NCI-H2196 (cell line): ENCODE data around the gene HERC4.

Experiments
- DNase-seq: peaks from one replicate; lab custom pipeline; 2025; ENCODE audit not compliant: unreplicated experiment; lab: John Stamatoyannopoulos, UW

Gene HERC4, protein sequence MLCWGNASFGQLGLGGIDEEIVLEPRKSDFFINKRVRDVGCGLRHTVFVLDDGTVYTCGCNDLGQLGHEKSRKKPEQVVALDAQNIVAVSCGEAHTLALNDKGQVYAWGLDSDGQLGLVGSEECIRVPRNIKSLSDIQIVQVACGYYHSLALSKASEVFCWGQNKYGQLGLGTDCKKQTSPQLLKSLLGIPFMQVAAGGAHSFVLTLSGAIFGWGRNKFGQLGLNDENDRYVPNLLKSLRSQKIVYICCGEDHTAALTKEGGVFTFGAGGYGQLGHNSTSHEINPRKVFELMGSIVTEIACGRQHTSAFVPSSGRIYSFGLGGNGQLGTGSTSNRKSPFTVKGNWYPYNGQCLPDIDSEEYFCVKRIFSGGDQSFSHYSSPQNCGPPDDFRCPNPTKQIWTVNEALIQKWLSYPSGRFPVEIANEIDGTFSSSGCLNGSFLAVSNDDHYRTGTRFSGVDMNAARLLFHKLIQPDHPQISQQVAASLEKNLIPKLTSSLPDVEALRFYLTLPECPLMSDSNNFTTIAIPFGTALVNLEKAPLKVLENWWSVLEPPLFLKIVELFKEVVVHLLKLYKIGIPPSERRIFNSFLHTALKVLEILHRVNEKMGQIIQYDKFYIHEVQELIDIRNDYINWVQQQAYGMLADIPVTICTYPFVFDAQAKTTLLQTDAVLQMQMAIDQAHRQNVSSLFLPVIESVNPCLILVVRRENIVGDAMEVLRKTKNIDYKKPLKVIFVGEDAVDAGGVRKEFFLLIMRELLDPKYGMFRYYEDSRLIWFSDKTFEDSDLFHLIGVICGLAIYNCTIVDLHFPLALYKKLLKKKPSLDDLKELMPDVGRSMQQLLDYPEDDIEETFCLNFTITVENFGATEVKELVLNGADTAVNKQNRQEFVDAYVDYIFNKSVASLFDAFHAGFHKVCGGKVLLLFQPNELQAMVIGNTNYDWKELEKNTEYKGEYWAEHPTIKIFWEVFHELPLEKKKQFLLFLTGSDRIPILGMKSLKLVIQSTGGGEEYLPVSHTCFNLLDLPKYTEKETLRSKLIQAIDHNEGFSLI

DNA sequence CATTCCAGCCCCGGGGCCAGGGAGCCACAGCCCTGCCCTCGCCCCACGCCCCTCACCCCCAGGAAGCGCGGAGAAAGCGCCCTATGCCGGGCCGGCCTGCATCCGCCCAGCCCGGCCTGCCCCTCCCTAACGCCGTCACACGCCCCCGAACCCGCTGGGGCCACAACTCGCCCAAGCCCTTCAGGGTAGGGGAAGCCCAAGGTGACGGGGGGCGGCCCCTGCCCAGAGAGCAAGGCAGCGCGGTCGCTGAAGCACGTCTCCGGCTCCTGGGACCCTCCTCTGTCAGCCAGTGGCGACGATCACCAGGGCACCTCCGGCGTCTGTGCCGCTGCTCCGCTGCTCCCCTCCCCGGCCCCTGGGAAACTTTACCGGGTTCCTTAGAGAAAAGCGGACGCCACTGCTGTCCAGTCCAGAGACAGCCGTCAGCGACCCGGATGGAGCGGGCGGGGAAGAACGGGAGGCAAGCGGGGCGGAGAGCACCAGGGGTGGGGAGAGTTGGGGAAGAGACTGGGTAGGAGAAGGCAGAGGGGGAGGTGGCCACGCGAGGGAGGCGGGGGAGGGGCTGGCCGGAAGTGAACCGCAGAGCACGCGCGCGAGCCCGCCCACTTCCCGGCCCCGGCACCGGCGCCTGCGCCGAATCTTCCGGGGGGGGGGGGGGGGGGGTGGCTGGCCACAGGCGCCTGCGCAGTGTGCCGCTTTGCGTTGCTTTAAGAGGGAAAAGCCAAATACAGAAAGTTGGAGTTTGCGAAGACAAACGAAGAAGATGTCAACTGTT, at the start of gene HERC4:
TSS of gene HERC4 (minus strand) at position 509 of the 775 bp plus-strand sequence. CDS start 2,175 bp downstream, outside the sequence.
- DNase-seq, result peak; percentile 73

GRCh38 chr10:68124718-68125117, 49.6 kb upstream of the HERC4 start:
- DNase-seq, result no peak

GRCh38 chr10:68121852-68122251, 46.8 kb upstream of the HERC4 start:
- DNase-seq, result no peak

- DNase-seq, result no peak
Measured at GRCh38 chr10:68121020-68121743, 46.1 kb upstream of the HERC4 start.

DNA sequence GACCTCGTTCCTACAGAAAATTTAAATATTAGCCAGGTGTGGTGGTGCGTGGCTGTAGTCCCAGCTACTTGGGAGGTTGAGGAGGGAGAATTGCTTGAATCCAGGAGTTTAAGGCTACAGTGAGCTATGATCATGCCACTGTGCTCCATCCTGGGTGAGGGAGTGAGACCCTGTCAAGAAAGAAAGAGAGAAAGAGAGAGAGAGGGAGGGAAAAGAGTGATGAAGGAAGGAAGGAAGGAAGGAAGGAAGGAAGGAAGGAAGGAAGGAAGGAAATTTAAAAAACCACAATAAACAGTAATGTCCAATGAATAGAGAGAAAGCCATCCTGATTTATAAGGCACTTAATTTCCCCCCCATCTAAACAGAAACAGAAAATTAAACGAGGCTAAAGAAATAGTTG, 43.6 kb upstream of the HERC4 start:
- DNase-seq, result no peak

- DNase-seq, result no peak
Measured at GRCh38 chr10:68112837-68113236, 37.8 kb upstream of the HERC4 start.

GRCh38 chr10:68111584-68111983, 36.5 kb upstream of the HERC4 start:
- DNase-seq, result no peak

- DNase-seq, result no peak
Measured at GRCh38 chr10:68110027-68110426, 34.9 kb upstream of the HERC4 start.

DNA sequence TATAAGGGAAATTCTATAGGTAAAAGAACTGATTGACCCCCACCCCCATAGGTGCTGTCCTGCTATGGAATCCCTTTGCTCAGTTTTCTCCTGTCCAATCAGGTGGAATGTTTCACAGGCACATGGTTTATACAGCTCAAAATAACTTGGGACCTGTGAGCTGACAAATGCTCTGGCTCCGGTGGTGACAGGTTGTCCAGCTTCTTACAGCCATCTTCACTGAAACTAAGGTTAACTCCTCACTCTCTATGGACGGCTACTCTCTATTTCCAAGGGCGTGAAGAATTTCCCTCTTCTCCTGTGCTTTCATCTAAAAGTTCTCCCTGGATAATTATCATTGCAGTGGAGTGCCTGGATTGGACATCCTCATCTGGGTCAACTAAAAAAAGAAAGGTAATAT, 34.2 kb upstream of the HERC4 start, which contains the start of gene MYPN:
TSS of gene MYPN (plus strand) at position 158 of the 400 bp plus-strand sequence. CDS start 11,951 bp downstream, outside the sequence.
- DNase-seq, result no peak

DNA sequence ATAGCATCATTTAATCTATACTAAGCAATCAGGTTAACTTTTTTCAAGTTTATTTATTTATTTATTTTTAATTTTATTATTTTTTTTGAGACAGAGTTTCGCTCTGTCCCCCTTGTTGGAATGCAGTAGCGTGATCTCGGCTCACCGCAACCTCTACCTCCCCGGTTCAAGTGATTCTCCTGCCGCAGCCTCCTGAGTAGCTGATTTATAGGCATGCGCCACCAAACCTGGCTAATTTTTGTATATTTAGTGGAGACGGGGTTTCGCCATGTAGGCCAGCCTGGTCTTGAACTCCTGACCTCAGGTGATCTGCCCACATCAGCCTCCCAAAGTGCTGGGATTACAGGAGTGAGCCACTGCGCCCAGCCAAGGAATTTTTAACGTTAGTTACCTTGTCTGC, 33.6 kb upstream of the HERC4 start:
- no peak for DNase-seq

GRCh38 chr10:68108051-68108450, 33.0 kb upstream of the HERC4 start:
- no peak for DNase-seq

DNA sequence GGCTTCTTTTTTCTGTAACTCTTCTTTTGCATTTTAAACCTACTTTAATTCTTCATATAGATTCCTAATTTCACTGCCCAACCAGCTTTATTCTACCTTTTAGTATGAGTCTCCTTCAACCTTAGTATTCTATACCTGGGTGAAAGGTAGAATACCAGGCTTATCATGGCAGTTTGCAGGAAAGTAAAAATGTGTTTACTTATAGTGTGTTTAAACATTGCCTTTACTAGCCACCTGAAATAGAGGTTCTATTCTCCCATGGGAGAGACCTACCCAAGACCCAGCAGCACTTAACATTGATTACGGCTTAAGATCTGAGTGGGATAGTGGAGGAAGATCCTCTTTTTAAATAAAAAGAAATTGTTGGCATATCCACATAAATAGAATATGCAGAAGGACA, 32.6 kb upstream of the HERC4 start:
- DNase-seq, result no peak

DNA sequence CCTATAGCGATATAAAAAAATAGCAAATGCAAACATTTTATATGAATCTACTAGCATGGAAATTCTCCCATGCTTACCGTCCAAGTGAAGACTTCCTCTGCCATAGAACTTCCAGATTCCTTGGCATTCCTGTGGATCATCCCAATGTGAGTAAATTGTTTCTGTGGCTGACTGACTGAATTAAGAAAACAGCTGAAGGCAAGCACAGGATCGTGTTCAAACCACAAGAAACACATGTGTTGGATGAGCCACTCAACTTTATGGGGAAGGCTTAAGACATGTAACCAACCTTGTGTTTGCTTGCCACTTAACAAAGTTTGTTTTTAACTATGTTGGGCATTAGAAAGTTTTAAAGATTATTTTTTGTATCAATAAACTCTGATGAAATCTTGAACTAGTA, 31.6 kb upstream of the HERC4 start:
- DNase-seq, result no peak

- no peak for DNase-seq
Measured at GRCh38 chr10:68105820-68106219, 30.7 kb upstream of the HERC4 start.

DNA sequence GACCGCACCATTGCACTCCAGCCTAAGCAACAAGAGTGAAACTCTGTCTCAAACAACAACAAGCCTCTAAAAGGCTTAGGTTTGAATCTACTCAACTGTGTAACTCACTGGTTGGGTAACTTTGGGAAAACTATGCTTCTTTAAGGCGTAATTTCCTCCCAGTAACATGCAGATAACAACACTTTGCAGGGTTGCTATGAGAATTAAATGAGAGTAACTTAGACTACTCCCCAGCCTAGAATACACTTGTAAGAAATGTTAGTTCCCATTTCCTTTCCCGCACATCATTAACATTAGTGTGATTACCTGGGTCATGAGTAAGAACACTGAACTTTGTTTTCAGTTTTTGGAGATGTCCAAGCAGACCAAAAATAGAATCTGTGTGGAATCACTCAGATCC, 28.8 kb upstream of the HERC4 start:
- DNase-seq, result no peak

GRCh38 chr10:68103261-68103878, 28.3 kb upstream of the HERC4 start:
- DNase-seq, result no peak

- DNase-seq, result no peak
Measured at GRCh38 chr10:68101066-68101465, 26.0 kb upstream of the HERC4 start.

GRCh38 chr10:68099736-68100135, 24.7 kb upstream of the HERC4 start:
- DNase-seq, result no peak

DNA sequence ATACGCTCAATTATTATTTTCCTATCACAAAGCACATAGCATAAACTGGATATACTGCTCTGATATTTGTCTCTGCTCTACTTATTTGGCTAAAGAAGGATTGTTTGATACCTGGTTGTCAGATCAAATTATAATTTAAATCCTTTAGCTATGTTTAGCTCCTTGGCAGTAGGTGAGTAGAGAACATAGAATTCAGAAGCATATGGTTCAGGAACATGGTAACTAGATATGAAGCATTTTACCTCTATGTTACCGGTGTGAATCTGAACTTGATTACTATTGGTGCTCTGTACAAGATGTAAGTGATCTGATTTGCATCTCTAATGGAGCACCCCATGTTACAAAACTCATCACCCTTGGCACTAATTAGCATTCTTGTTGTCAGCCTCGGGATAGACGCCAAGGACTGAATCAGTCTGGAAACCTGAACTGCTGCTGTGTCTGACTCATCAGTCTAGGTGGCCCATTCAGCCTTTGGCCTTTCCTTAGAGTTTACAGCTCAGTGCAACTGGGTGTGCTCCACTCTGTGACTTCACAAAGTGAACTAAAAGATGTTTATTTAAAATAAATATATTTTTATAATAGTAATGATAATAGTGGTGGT, 21.9 kb upstream of the HERC4 start:
- DNase-seq, result peak; percentile 55
